ENCODE measurements around the gene ADGRG3. TPM values are rescaled to one million over a fixed set of nuclear protein-coding genes. Genes with fewer than 3 reads are reported as not detected.

The ADGRG3 gene
- total and polyA plus RNA-seq, 9 of the 15 experiments (the other 6 are each of a cell fraction or from before 2014, with no cell fraction given), result 0.09 to 0.52 (median 0.14) TPM; not detected in 3

GRCh38 chr16:57689762-57690558 lies 21.9 kb downstream of the ADGRG3 start (continued):
- TF ChIP-seq RNF219 (CRISPR knock-in tag; IDR thresholded peaks at IDR 0.05) (no peak), NFXL1 (CRISPR knock-in tag; IDR thresholded peaks at IDR 0.05) (no peak), RCOR1 (IDR thresholded peaks at IDR 0.05; ENCODE audit: borderline replicate concordance in 1 of 2, low read depth in 2 of 2, low read length in 2 of 2) (peak; percentile 97 to 99), ZNF586 (CRISPR knock-in tag; conservative IDR thresholded peaks at IDR 0.05) (no peak), KDM1A (IDR thresholded peaks at IDR 0.05) (peak; percentile 98 to 99), MECOM (CRISPR knock-in tag; IDR thresholded peaks at IDR 0.05) (peak; percentile 82), CBX2 (IDR thresholded peaks at IDR 0.05; ENCODE audit: insufficient read depth, low read length, poor library complexity, severe bottlenecking) (no peak), MCM7 (IDR thresholded peaks at IDR 0.05) (0 out of 4 replicates have a peak, but pooled peaks of 1 of the 2 experiments have one; percentile 12), CEBPG (CRISPR knock-in tag; IDR thresholded peaks at IDR 0.05) (peak; percentile 99), CEBPG (tag; conservative IDR thresholded peaks at IDR 0.05 in 1 of 2, IDR thresholded peaks at IDR 0.05 in 1 of 2) (peak; percentile 98 to 100), KLF13 (tag; IDR thresholded peaks at IDR 0.05; ENCODE audit: borderline replicate concordance, low read depth) (no peak; the same call in 1 of the 2 replicates), U2AF2 (optimal IDR thresholded peaks at IDR 0.05; ENCODE audit: low read depth, low read length) (no peak), TSC22D4 (tag; IDR thresholded peaks at IDR 0.05) (no peak), JUN (IDR thresholded peaks at IDR 0.05; ENCODE audit: borderline replicate concordance, low read depth, low read length) (peak; percentile 87), JUN (CRISPR knock-in tag; IDR thresholded peaks at IDR 0.05; ENCODE audit: borderline replicate concordance) (no peak; the same call in 1 of the 2 replicates), GATAD2B (IDR thresholded peaks at IDR 0.05; ENCODE audit: borderline replicate concordance) (peak; percentile 98), CBX8 (IDR thresholded peaks at IDR 0.05; ENCODE audit: borderline replicate concordance, extremely low read depth, low read depth, low read length, poor library complexity, severe bottlenecking) (no peak), KLF10 (CRISPR knock-in tag; IDR thresholded peaks at IDR 0.05) (no peak), ZNF408 (CRISPR knock-in tag; IDR thresholded peaks at IDR 0.05; ENCODE audit: low read depth) (no peak), SPI1 (IDR thresholded peaks at IDR 0.05; ENCODE audit: borderline replicate concordance, low read depth, low read length) (peak; percentile 14; the same call in 1 of the 2 replicates)
- TF ChIP-seq, protein P1, sequence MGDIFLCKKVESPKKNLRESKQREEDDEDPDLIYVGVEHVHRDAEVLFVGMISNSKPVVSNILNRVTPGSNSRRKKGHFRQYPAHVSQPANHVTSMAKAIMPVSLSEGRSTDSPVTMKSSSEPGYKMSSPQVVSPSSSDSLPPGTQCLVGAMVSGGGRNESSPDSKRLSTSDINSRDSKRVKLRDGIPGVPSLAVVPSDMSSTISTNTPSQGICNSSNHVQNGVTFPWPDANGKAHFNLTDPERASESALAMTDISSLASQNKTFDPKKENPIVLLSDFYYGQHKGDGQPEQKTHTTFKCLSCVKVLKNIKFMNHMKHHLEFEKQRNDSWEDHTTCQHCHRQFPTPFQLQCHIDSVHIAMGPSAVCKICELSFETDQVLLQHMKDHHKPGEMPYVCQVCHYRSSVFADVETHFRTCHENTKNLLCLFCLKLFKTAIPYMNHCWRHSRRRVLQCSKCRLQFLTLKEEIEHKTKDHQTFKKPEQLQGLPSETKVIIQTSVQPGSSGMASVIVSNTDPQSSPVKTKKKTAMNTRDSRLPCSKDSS (IDR thresholded peaks at IDR 0.05; ENCODE audit: low read depth, partially characterized antibody), result no peak
- TF ChIP-seq, protein P2, sequence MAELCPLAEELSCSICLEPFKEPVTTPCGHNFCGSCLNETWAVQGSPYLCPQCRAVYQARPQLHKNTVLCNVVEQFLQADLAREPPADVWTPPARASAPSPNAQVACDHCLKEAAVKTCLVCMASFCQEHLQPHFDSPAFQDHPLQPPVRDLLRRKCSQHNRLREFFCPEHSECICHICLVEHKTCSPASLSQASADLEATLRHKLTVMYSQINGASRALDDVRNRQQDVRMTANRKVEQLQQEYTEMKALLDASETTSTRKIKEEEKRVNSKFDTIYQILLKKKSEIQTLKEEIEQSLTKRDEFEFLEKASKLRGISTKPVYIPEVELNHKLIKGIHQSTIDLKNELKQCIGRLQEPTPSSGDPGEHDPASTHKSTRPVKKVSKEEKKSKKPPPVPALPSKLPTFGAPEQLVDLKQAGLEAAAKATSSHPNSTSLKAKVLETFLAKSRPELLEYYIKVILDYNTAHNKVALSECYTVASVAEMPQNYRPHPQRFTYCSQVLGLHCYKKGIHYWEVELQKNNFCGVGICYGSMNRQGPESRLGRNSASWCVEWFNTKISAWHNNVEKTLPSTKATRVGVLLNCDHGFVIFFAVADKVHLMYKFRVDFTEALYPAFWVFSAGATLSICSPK (IDR thresholded peaks at IDR 0.05; ENCODE audit: borderline replicate concordance), result no peak
